Nephron (organoid): ENCODE data around the gene RUFY4.

ENCODE experiments used
- H3K27ac Mint-ChIP-seq, 3 experiments: 2 replicates each; pipeline ENCODE4 v1.8.0; 2020; ENCODE audit warnings: mixed read lengths in 3 of 3, mild to moderate bottlenecking in 2 of 3, moderate library complexity in 1 of 3
- H3K27me3 Mint-ChIP-seq: 2 replicates; pipeline ENCODE4 v1.8.0; 2021; ENCODE audit warnings: low read depth, mild to moderate bottlenecking, moderate library complexity, mixed read lengths
- H3K36me3 Mint-ChIP-seq: 2 replicates; pipeline ENCODE4 v1.8.0; 2020; ENCODE audit warnings: low read depth, mixed read lengths
- H3K4me1 Mint-ChIP-seq: 2 replicates; pipeline ENCODE4 v1.8.0; 2020; ENCODE audit warnings: mixed read lengths
- H3K4me3 Mint-ChIP-seq, 3 experiments: 2 replicates each; pipeline ENCODE4 v1.8.0; 2020; ENCODE audit warnings: mild to moderate bottlenecking in 3 of 3, mixed read lengths in 3 of 3, moderate library complexity in 2 of 3
- H3K9me3 Mint-ChIP-seq: 2 replicates; pipeline ENCODE4 v1.8.0; 2020; ENCODE audit warnings: mixed read lengths
- TF ChIP-seq, protein P1 (sequence below), 3 experiments: fragments of 200-600 bp; sonication (generic); IDR thresholded peaks; one replicate each; pipeline ENCODE4 v1.5.0; 2021; ENCODE audit warnings: antibody characterized with exemption in 3 of 3; ENCODE audit not compliant: unreplicated experiment in 3 of 3

Gene RUFY4

GRCh38 chr2:218125095-218125494 lies 56.0 kb downstream of the RUFY4 start:
- H3K27me3 Mint-ChIP-seq, result peaks cover 23% of the 10 kb centered on the region
- H3K9me3 Mint-ChIP-seq, result peaks cover 26% of the 10 kb centered on the region
- no peak overlapping the region for H3K27ac Mint-ChIP-seq
- no peaks in the 10 kb centered on the region for H3K36me3 Mint-ChIP-seq
- no peak overlapping the region for H3K4me3 Mint-ChIP-seq
- TF ChIP-seq, protein P1, sequence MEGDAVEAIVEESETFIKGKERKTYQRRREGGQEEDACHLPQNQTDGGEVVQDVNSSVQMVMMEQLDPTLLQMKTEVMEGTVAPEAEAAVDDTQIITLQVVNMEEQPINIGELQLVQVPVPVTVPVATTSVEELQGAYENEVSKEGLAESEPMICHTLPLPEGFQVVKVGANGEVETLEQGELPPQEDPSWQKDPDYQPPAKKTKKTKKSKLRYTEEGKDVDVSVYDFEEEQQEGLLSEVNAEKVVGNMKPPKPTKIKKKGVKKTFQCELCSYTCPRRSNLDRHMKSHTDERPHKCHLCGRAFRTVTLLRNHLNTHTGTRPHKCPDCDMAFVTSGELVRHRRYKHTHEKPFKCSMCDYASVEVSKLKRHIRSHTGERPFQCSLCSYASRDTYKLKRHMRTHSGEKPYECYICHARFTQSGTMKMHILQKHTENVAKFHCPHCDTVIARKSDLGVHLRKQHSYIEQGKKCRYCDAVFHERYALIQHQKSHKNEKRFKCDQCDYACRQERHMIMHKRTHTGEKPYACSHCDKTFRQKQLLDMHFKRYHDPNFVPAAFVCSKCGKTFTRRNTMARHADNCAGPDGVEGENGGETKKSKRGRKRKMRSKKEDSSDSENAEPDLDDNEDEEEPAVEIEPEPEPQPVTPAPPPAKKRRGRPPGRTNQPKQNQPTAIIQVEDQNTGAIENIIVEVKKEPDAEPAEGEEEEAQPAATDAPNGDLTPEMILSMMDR (IDR thresholded peaks at IDR 0.05; ENCODE audit: unreplicated experiment in 3 of 3), result no peak
- no peaks in the 10 kb centered on the region for H3K4me1 Mint-ChIP-seq

GRCh38 chr2:218125626-218126080 lies 56.6 kb downstream of the RUFY4 start, which contains the start of gene CXCR2:
CXCR2 (plus strand) TSS chr2:218126028; CDS start chr2:218134802, 8,774 bp downstream.
- H3K36me3 Mint-ChIP-seq, result no peaks in the 10 kb centered on the region
- TF ChIP-seq, protein P1 (IDR thresholded peaks at IDR 0.05; ENCODE audit: unreplicated experiment in 3 of 3), result no peak
- H3K4me1 Mint-ChIP-seq, result no peaks in the 10 kb centered on the region
- peaks cover 17% of the 10 kb centered on the region for H3K27me3 Mint-ChIP-seq
- H3K27ac Mint-ChIP-seq, result no peak within 1 kb of the TSS
- H3K4me3 Mint-ChIP-seq, result no peak within 1 kb of the TSS
- H3K9me3 Mint-ChIP-seq, result peaks cover 21% of the 10 kb centered on the region

GRCh38 chr2:218127929-218128455 lies 58.9 kb downstream of the RUFY4 start:
- H3K9me3 Mint-ChIP-seq, result peaks cover under 1% of the 10 kb centered on the region
- TF ChIP-seq, protein P1 (IDR thresholded peaks at IDR 0.05; ENCODE audit: unreplicated experiment in 3 of 3), result no peak
- H3K27me3 Mint-ChIP-seq, result peaks cover 16% of the 10 kb centered on the region
- H3K36me3 Mint-ChIP-seq, result no peaks in the 10 kb centered on the region
- no peak overlapping the region for H3K27ac Mint-ChIP-seq
- H3K4me3 Mint-ChIP-seq, result no peak overlapping the region
- no peaks in the 10 kb centered on the region for H3K4me1 Mint-ChIP-seq

DNA sequence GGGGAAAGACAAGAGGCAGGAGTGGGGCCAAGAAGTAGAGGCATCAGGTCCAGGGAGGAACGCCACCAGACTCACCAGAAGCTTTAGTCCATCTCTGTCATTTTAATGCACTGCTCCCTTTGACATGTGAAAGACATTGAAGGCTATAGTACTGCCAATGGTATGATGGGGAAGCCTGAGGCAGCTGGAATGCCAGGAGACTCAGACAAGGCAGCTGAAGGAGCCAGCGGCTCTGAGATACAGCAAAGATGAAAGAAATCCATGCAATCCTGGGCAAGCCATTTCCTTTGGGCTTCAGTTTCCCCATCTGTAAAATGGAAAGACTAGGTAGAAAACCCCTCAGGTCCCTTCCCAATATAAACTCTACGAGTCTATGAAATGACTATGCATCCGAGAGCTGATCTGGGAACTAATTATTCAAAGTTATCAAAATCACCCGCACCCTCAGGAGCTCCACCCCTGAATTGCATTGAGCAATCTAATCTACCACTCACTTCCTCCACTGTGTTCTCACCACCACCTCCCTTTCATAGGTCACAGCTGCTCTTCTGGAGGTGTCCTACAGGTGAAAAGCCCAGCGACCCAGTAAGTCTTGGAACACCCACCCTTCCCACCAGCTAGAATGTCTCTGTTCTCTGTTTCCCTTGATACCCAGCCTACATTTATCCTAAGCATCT lies 59.9 kb downstream of the RUFY4 start:
- Mint-ChIP-seq H3K27ac (no peak overlapping the region), H3K4me1 (no peaks in the 10 kb centered on the region), H3K36me3 (no peaks in the 10 kb centered on the region), H3K9me3 (no peaks in the 10 kb centered on the region), H3K27me3 (peaks cover 16% of the 10 kb centered on the region), H3K4me3 (no peak overlapping the region)
- TF ChIP-seq, protein P1 (IDR thresholded peaks at IDR 0.05; ENCODE audit: unreplicated experiment in 3 of 3), result no peak

- H3K4me3 Mint-ChIP-seq, result no peak overlapping the region
- H3K27ac Mint-ChIP-seq, result no peak overlapping the region
- TF ChIP-seq, protein P1 (IDR thresholded peaks at IDR 0.05; ENCODE audit: unreplicated experiment in 3 of 3), result no peak
- H3K27me3 Mint-ChIP-seq, result peaks cover 16% of the 10 kb centered on the region
- no peaks in the 10 kb centered on the region for H3K36me3 Mint-ChIP-seq
- no peaks in the 10 kb centered on the region for H3K9me3 Mint-ChIP-seq
- H3K4me1 Mint-ChIP-seq, result no peaks in the 10 kb centered on the region
Observed at GRCh38 chr2:218129458-218130135, 60.5 kb downstream of the RUFY4 start.
